B cell (primary cell): ENCODE data around the gene KLHL3.

ENCODE experiments used
- EZH2 ChIP-seq: IDR thresholded peaks from 2 replicates; pipeline ENCODE4 v1.6.1; 2012; ENCODE audit warnings: borderline replicate concordance, low read depth, mild to moderate bottlenecking, moderate library complexity, low read length; ENCODE audit not compliant: insufficient read depth, poor library complexity, severe bottlenecking
- TF ChIP-seq, protein P1 (sequence below): fragments of 200-600 bp; IDR thresholded peaks from one replicate; pipeline ENCODE4 v1.8.0; 2022; ENCODE audit warnings: antibody characterized with exemption, mild to moderate bottlenecking

DNA sequence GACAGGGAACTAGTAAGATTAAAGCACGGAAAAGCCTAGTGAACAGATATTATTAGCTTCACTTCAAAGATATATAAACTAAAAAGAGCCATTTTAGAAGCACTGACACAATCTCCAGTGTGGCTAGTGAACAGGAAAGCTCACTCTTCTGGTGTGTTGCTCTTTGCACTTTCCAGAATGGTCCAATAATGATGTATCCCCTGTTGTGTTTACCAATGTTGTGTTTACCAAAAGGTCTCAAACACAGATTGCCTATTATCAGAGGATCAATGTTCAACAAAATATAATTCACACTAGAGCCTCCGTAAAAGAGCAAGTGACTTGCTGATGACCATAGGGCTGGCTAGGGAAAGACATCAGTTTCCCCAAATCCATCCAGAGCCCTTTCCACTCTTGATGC lies 11.6 kb downstream of the KLHL3 start:
- TF ChIP-seq, protein P1, sequence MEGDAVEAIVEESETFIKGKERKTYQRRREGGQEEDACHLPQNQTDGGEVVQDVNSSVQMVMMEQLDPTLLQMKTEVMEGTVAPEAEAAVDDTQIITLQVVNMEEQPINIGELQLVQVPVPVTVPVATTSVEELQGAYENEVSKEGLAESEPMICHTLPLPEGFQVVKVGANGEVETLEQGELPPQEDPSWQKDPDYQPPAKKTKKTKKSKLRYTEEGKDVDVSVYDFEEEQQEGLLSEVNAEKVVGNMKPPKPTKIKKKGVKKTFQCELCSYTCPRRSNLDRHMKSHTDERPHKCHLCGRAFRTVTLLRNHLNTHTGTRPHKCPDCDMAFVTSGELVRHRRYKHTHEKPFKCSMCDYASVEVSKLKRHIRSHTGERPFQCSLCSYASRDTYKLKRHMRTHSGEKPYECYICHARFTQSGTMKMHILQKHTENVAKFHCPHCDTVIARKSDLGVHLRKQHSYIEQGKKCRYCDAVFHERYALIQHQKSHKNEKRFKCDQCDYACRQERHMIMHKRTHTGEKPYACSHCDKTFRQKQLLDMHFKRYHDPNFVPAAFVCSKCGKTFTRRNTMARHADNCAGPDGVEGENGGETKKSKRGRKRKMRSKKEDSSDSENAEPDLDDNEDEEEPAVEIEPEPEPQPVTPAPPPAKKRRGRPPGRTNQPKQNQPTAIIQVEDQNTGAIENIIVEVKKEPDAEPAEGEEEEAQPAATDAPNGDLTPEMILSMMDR, result no peak
- no peak for TF ChIP-seq EZH2
